ENCODE measurements around the gene TOR2A. TPM values are rescaled to one million over a fixed set of nuclear protein-coding genes. Genes with fewer than 3 reads are reported as not detected.

Gene TOR2A
- total RNA-seq, 3 donors from 2014 or later, result 19.7 to 30.2 (median 28.2) TPM

GRCh38 chr9:127730799-127731410, 4.2 kb downstream of the TOR2A start:
- H3K4me1 ChIP-seq (ENCODE audit: low read depth), result peaks cover 7% of the 10 kb centered on the region
- DNase-seq, result no peak
- no peak for TF ChIP-seq CTCF (IDR thresholded peaks at IDR 0.05)
- intact Hi-C loops (cut with DNase I, micrococcal nuclease), result loop anchor here in 1 of 2 donors (2.0 to 10.0 kb wide), 2 partner anchors 140 to 144 kb away; partner anchors contain the start of gene AK1
- H3K9me3 ChIP-seq, result no peaks in the 10 kb centered on the region
- ATAC-seq, result no peak
- H3K36me3 ChIP-seq (ENCODE audit: low read depth), result no peaks in the 10 kb centered on the region
- no peak overlapping the region for H3K4me3 ChIP-seq

GRCh38 chr9:127730262-127730661, 4.8 kb downstream of the TOR2A start:
- Histone ChIP-seq H3K4me1 (ENCODE audit: low read depth) (peaks cover 7% of the 10 kb centered on the region), H3K4me3 (no peak overlapping the region)
- ATAC-seq, result no peak

GRCh38 chr9:127729522-127730256, 5.4 kb downstream of the TOR2A start:
- ATAC-seq (no peak), DNase-seq (no peak)
- TF ChIP-seq CTCF (IDR thresholded peaks at IDR 0.05), result no peak
- no peaks in the 10 kb centered on the region for H3K9me3 ChIP-seq
- intact Hi-C loops (cut with DNase I, micrococcal nuclease), result loop anchor here (2.0 to 10.0 kb wide), 3 partner anchors 135 to 145 kb away; partner anchors contain the start of gene AK1 (in 1 of the 2)
- no peaks in the 10 kb centered on the region for H3K36me3 ChIP-seq (ENCODE audit: low read depth)
- no peak overlapping the region for H3K4me3 ChIP-seq
- H3K4me1 ChIP-seq (ENCODE audit: low read depth), result peaks cover 7% of the 10 kb centered on the region

More at GRCh38 chr9:127730262-127730661, 4.8 kb downstream of the TOR2A start:
- no peaks in the 10 kb centered on the region for H3K36me3 ChIP-seq (ENCODE audit: low read depth)
- TF ChIP-seq CTCF (IDR thresholded peaks at IDR 0.05), result no peak
- H3K9me3 ChIP-seq, result no peaks in the 10 kb centered on the region
- no peak for DNase-seq
- intact Hi-C loops (cut with DNase I, micrococcal nuclease), result loop anchor here in 1 of 2 donors (2.0 to 10.0 kb wide), 2 partner anchors 139 to 145 kb away; partner anchors contain the start of gene AK1

GRCh38 chr9:127728808-127729207, 6.3 kb downstream of the TOR2A start:
- no peaks in the 10 kb centered on the region for H3K9me3 ChIP-seq
- DNase-seq (no peak), ATAC-seq (no peak)
- no peak for TF ChIP-seq CTCF (IDR thresholded peaks at IDR 0.05)
- H3K4me3 ChIP-seq, result no peak overlapping the region
- intact Hi-C loops (cut with DNase I, micrococcal nuclease), result loop anchor here in 1 of 2 donors (10.0 kb wide), 1 partner anchor 134 kb away; no protein-coding TSS in a partner anchor
- H3K36me3 ChIP-seq (ENCODE audit: low read depth), result no peaks in the 10 kb centered on the region
- peaks cover 5% of the 10 kb centered on the region for H3K4me1 ChIP-seq (ENCODE audit: low read depth)

- no peak for TF ChIP-seq CTCF (IDR thresholded peaks at IDR 0.05)
- intact Hi-C loops (cut with DNase I, micrococcal nuclease), result loop anchor here in 1 of 2 donors (10.0 kb wide), 1 partner anchor 132 kb away; no protein-coding TSS in a partner anchor
- peaks cover 6% of the 10 kb centered on the region for H3K4me1 ChIP-seq (ENCODE audit: low read depth)
Observed at GRCh38 chr9:127726871-127727270, 8.2 kb downstream of the TOR2A start.

More at GRCh38 chr9:127726871-127727270, 8.2 kb downstream of the TOR2A start:
- Histone ChIP-seq H3K4me3 (no peak overlapping the region), H3K36me3 (ENCODE audit: low read depth) (no peaks in the 10 kb centered on the region), H3K9me3 (no peaks in the 10 kb centered on the region)
- ATAC-seq, result no peak
- DNase-seq, result no peak
